HG03025 (cell line): ENCODE measurements around the gene TNFAIP6.
"Not testable (repeated sequence)": the region's sequence is repeated elsewhere in the genome, so short reads cannot be mapped to it uniquely, and the experiment has no call there.

Source experiments
- ATAC-seq: cut with Tn5 transposase; IDR thresholded peaks from one replicate; pipeline ENCODE4 v1.9.1; 2021; ENCODE audit warnings: mild to moderate bottlenecking, moderate library complexity; ENCODE audit not compliant: unreplicated experiment, low FRiP score

Gene TNFAIP6

GRCh38 chr2:151357359-151357758 lies at the start of gene TNFAIP6:
Gene TNFAIP6 (plus strand): TSS chr2:151357592. CDS start chr2:151357667, 75 bp downstream.
- ATAC-seq: no peak

- ATAC-seq: not testable (repeated sequence)
These were observed 47.1 kb upstream of the TNFAIP6 start for GRCh38 chr2:151310313-151310712.

GRCh38 chr2:151312440-151312839 lies 45.0 kb upstream of the TNFAIP6 start:
- not testable (repeated sequence) for ATAC-seq

- ATAC-seq: no peak
These were observed 42.0 kb upstream of the TNFAIP6 start for GRCh38 chr2:151315381-151315903.

- ATAC-seq: no peak
These were observed 31.8 kb upstream of the TNFAIP6 start for GRCh38 chr2:151325581-151326095.

- no peak for ATAC-seq
These were observed 30.8 kb upstream of the TNFAIP6 start for GRCh38 chr2:151326554-151326953.

- no peak for ATAC-seq
These were observed 27.4 kb upstream of the TNFAIP6 start for GRCh38 chr2:151329998-151330397.

- no peak for ATAC-seq
These were observed 24.3 kb upstream of the TNFAIP6 start for GRCh38 chr2:151333083-151333482.

- ATAC-seq: no peak
These were observed 23.1 kb upstream of the TNFAIP6 start for GRCh38 chr2:151334082-151334815.

GRCh38 chr2:151336863-151337371 lies 20.5 kb upstream of the TNFAIP6 start:
- ATAC-seq: no peak

- no peak for ATAC-seq
These were observed 19.7 kb upstream of the TNFAIP6 start for GRCh38 chr2:151337643-151338042.

GRCh38 chr2:151338115-151338514 lies 19.3 kb upstream of the TNFAIP6 start:
- no peak for ATAC-seq

- no peak for ATAC-seq
These were observed 14.3 kb upstream of the TNFAIP6 start for GRCh38 chr2:151343073-151343472.

- not testable (repeated sequence) for ATAC-seq
These were observed 13.2 kb upstream of the TNFAIP6 start for GRCh38 chr2:151344191-151344590.

- no peak for ATAC-seq
These were observed 12.5 kb upstream of the TNFAIP6 start for GRCh38 chr2:151344906-151345305.

- ATAC-seq: no peak
These were observed 10.1 kb upstream of the TNFAIP6 start for GRCh38 chr2:151347294-151347693.

GRCh38 chr2:151347906-151348305 lies 9.5 kb upstream of the TNFAIP6 start:
- no peak for ATAC-seq

- no peak for ATAC-seq
These were observed 6.7 kb upstream of the TNFAIP6 start for GRCh38 chr2:151350579-151351195.

GRCh38 chr2:151353995-151354394 lies 3.4 kb upstream of the TNFAIP6 start:
- no peak for ATAC-seq

GRCh38 chr2:151354807-151355206 lies 2.6 kb upstream of the TNFAIP6 start:
- ATAC-seq: no peak

- ATAC-seq: no peak
These were observed 976 bp downstream of the TNFAIP6 start for GRCh38 chr2:151358166-151358970.
